ENCODE measurements around the gene C11orf24.

Gene C11orf24

DNA sequence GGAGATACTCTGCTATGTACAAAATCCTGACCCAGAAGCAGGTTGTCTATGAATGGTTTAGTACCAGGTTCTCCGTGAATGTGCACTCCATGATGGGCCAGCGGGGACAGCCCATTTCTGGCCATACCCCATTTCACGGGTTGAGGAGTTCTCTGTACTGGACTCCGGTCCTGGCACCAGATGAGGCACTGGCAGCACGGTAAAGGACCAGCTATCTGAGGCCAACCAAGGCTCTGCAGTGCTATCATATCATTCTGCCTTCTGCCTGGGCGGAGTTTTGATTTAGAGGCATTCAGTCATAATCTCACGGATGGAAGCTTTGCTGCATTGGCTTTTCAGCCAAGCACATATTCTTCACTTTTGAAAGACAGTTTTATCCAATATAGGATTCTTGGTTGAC, 40.2 kb downstream of the C11orf24 start:
- TF ChIP-seq, protein P1, sequence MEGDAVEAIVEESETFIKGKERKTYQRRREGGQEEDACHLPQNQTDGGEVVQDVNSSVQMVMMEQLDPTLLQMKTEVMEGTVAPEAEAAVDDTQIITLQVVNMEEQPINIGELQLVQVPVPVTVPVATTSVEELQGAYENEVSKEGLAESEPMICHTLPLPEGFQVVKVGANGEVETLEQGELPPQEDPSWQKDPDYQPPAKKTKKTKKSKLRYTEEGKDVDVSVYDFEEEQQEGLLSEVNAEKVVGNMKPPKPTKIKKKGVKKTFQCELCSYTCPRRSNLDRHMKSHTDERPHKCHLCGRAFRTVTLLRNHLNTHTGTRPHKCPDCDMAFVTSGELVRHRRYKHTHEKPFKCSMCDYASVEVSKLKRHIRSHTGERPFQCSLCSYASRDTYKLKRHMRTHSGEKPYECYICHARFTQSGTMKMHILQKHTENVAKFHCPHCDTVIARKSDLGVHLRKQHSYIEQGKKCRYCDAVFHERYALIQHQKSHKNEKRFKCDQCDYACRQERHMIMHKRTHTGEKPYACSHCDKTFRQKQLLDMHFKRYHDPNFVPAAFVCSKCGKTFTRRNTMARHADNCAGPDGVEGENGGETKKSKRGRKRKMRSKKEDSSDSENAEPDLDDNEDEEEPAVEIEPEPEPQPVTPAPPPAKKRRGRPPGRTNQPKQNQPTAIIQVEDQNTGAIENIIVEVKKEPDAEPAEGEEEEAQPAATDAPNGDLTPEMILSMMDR (IDR thresholded peaks at IDR 0.05; ENCODE audit: low read depth, low read length), result no peak
- H3K4me3 ChIP-seq (ENCODE audit: low read depth, low read length), result no peak overlapping the region

DNA sequence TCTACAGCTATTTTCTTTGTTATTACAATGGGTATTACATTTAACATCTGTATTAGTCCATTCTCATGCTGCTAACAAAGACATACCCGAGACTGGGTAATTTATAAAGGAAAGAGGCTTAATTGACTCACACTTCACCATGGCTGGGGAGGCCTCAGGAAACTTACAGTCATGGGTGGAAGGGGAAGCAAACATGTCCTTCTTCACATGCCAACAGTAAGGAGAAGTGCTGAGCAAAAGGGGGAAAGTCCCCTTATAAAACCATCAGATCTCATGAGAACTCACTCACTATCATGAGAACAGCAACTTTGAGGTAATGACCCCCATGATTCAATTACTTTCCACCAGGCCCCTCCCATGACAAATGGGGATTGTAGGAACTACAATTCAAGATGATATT, 42.2 kb downstream of the C11orf24 start:
- TF ChIP-seq, protein P1 (IDR thresholded peaks at IDR 0.05; ENCODE audit: low read depth, low read length), result no peak

DNA sequence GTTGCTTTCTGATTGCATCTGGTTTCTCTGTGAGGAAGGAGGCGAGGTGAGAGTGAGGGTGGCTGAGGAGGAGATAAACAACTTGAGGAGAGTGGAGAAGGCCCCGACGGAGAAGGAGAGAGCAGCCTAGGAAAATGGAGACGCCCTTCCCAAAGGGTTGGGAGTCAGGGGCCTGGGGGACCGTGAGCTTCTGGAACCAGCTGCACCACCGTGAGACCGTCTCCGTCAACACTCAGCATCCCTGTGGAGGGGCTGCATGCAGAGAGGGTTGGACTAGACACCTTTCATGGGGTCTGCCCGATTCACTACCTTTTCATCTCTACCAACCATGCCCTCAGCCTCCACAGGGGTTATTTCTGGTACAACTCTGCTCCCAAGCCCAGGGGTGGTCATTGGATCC, 45.4 kb downstream of the C11orf24 start:
- H3K4me3 ChIP-seq (ENCODE audit: low read depth, low read length), result no peak overlapping the region
- TF ChIP-seq, protein P1 (IDR thresholded peaks at IDR 0.05; ENCODE audit: low read depth, low read length), result no peak

More for the DNA sequence above, 42.2 kb downstream of the C11orf24 start:
- no peak overlapping the region for H3K4me3 ChIP-seq (ENCODE audit: low read depth, low read length)

DNA sequence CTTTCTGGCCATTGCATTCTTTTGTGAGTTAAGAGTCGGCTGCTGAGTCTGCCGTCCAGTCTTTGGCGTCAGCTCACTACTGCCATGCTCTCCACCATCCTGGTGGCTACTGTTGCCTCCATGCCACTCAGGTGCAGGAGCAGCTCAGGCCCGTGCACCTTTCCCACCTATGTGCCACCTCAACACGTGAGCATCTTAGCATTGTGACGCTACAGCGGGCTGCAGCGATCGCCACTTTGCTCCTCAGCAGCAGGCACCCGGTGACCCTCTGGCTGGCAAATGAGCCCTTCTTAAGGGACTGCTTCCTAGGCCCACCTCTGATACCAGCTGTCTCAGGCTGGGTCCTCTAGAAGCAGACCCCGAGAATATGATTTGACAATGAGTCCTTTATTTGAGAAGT, 47.2 kb downstream of the C11orf24 start:
- no peak overlapping the region for H3K4me3 ChIP-seq (ENCODE audit: low read depth, low read length)
- TF ChIP-seq, protein P1 (IDR thresholded peaks at IDR 0.05; ENCODE audit: low read depth, low read length), result no peak

DNA sequence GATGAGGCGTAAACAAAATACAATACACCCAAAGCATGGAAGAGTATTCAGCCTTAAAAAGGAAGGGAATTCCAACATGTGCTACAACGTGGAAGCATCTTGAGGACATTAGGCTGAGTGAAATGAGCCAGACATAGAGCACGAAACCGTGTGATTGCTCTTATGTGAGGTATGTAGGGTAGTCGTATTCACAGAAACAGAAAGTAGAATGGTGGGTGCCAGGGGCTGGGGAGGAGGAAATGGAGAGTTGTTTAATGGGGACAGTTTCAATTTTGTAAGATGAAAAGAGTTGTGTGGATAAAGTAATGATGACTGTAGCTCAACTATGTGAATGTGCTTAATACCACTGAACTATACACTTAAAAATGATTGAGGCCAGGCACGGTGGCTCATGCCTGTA, 48.5 kb downstream of the C11orf24 start:
- H3K4me3 ChIP-seq (ENCODE audit: low read depth, low read length), result no peak overlapping the region
- TF ChIP-seq, protein P1 (IDR thresholded peaks at IDR 0.05; ENCODE audit: low read depth, low read length), result no peak

DNA sequence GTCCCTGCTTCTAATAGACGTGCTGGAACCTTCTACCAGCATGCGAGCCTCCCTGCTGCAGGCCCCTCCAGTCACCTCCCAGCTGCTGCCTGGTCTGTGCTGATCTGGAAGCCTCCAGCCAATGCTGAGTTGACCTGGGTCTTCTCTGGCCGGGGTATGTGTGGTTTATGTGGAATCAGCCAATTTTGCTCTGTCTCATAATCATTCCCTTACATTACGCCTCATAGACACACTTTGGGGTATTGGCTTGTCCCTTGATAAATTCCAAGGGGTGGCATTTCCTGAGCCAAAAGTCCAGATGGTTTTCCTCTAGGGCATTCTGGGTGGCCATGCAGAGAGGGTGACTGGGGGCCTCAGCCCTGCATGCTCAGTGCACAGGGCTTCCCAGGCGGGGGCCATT, 50.4 kb downstream of the C11orf24 start:
- TF ChIP-seq, protein P1 (IDR thresholded peaks at IDR 0.05; ENCODE audit: low read depth, low read length), result no peak
- H3K4me3 ChIP-seq (ENCODE audit: low read depth, low read length), result no peak overlapping the region

DNA sequence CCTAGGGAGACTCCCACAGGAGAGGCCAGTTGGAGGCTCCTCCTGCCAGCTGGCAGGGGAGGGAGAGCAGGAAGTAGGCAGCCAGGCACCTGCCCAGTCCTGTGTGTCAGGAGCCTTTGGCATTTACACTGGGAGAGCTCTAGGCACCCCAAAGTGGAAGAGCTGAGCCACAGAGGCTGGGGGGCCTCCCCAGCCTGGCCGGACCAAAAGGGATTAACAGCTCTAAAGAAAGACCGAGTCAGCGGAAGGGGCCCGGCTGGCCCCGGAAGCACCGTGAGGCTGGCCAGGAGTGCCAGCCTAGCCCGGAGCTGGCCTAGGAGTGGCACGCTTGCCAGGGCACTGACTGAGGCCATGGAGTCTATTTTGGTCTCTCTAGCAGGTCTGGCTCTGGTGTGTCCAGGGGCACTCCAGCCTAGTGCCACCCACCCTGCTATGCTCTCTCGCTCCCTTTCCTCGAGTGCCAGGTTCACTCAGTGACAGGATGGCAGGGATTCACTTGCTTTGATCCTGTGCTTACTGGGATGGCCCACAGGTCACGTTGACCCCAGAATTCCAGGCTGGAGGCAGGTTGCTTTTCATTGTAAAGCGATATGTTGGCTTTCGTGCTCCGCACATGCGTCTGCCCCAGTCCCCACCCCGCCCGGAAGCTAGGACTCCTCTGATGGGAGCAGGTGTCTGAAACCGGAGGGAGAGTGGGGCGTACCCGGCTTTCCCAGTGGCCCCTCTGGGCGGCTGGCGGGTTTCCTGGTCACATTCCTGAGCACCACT, 55.4 kb downstream of the C11orf24 start:
- TF ChIP-seq, protein P1 (IDR thresholded peaks at IDR 0.05; ENCODE audit: low read depth, low read length), result no peak
- no peak overlapping the region for H3K4me3 ChIP-seq (ENCODE audit: low read depth, low read length)
